Mammary epithelial cell (primary cell): Measurements from ENCODE around the gene NBEA.

ENCODE experiments used
- EZH2 ChIP-seq: IDR thresholded peaks from 2 replicates; pipeline ENCODE4 v1.6.1; 2012; ENCODE audit warnings: low read length, inconsistent platforms, borderline replicate concordance
- TF ChIP-seq, protein P1 (sequence below), 2 donors: IDR thresholded peaks in 1 of 2; conservative IDR thresholded peaks in 1 of 2; 2 replicates each; pipeline ENCODE4 v1.5.1; 2011 to 2012; ENCODE audit warnings: inconsistent platforms in 2 of 2, low read length in 2 of 2, mild to moderate bottlenecking in 2 of 2, control low read depth in 1 of 2, low read depth in 1 of 2; ENCODE audit not compliant: insufficient read depth in 1 of 2; ENCODE audit errors: extremely low read depth in 1 of 2

DNA sequence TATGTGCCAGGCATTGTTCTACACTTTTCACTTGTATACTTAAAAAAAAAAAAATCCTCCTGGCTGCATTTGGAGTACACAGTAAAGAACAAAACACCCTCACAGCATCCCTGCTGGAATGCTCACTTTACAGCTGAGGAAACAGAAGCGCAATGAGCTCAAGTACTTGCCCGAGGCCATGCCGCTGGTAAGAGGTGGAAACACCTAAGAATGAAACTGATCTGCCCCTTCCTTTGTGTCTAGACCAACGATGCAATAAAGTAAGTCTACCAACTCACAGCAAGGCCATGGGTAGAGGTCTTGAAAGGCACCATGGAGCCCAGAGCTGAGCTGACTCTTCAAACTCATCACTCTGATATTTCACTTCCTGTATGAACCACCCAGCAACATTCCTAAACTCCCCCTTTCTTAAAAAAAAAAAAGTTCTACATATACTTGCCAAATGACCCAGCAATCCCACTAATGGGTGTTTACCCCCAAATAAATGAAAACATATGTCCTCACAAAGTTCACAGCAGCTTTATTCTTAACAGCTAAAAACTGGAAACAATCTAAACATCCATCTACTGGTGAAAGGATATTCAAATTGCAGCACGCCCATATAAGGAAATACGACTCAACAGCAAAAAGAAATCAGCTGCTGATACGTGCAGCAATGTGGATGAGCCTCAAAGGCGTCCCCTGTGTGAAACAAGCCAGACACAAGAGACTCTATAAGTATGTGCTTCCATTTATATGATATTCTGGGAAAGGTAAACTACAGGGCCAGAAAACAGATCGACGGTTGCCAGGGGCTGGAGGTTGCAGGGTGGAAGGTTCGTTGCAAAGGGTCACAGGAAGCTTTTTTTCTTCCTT, 771.1 kb downstream of the NBEA start:
- TF ChIP-seq, protein P1, sequence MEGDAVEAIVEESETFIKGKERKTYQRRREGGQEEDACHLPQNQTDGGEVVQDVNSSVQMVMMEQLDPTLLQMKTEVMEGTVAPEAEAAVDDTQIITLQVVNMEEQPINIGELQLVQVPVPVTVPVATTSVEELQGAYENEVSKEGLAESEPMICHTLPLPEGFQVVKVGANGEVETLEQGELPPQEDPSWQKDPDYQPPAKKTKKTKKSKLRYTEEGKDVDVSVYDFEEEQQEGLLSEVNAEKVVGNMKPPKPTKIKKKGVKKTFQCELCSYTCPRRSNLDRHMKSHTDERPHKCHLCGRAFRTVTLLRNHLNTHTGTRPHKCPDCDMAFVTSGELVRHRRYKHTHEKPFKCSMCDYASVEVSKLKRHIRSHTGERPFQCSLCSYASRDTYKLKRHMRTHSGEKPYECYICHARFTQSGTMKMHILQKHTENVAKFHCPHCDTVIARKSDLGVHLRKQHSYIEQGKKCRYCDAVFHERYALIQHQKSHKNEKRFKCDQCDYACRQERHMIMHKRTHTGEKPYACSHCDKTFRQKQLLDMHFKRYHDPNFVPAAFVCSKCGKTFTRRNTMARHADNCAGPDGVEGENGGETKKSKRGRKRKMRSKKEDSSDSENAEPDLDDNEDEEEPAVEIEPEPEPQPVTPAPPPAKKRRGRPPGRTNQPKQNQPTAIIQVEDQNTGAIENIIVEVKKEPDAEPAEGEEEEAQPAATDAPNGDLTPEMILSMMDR (conservative IDR thresholded peaks at IDR 0.05 in 1 of 2, IDR thresholded peaks at IDR 0.05 in 1 of 2; ENCODE audit: extremely low read depth in 1 of 2, insufficient read depth in 1 of 2, low read depth in 1 of 2, low read length in 2 of 2): no peak
- no peak for TF ChIP-seq EZH2
